Measurements from ENCODE around the gene TMTC3.

Gene TMTC3

GRCh38 chr12:88228720-88229119 lies 86.6 kb downstream of the TMTC3 start:
- no peak for DNase-seq

- DNase-seq: no peak
Observed at GRCh38 chr12:88230271-88230670, 88.2 kb downstream of the TMTC3 start.

- no peak for DNase-seq
Observed at GRCh38 chr12:88235183-88235833, 93.2 kb downstream of the TMTC3 start.

GRCh38 chr12:88237954-88238353 lies 95.8 kb downstream of the TMTC3 start:
- DNase-seq: no peak

- no peak for DNase-seq
Observed at GRCh38 chr12:88238406-88238805, 96.3 kb downstream of the TMTC3 start.

GRCh38 chr12:88241862-88242570 lies 99.9 kb downstream of the TMTC3 start:
- no peak for DNase-seq

- no peak for DNase-seq
Observed at GRCh38 chr12:88242571-88242925, 100.4 kb downstream of the TMTC3 start.

GRCh38 chr12:88242939-88243338 lies 100.8 kb downstream of the TMTC3 start:
- DNase-seq: no peak

- DNase-seq: no peak
Observed at GRCh38 chr12:88243982-88244381, 101.9 kb downstream of the TMTC3 start.

GRCh38 chr12:88245905-88246304 lies 103.8 kb downstream of the TMTC3 start:
- no peak for DNase-seq

GRCh38 chr12:88247241-88247643 lies 105.1 kb downstream of the TMTC3 start:
- DNase-seq: no peak

GRCh38 chr12:88248606-88249005 lies 106.5 kb downstream of the TMTC3 start:
- no peak for DNase-seq

Data from left hindlimb (tissue), 1 donor.